Mammary epithelial cell (primary cell): Measurements from ENCODE around the gene LRFN3.

ENCODE experiments used
- EZH2 ChIP-seq: IDR thresholded peaks from 2 replicates; pipeline ENCODE4 v1.6.1; 2012; ENCODE audit warnings: low read length, inconsistent platforms, borderline replicate concordance
- TF ChIP-seq, protein P1 (sequence below), 2 donors: IDR thresholded peaks in 1 of 2; conservative IDR thresholded peaks in 1 of 2; 2 replicates each; pipeline ENCODE4 v1.5.1; 2011 to 2012; ENCODE audit warnings: inconsistent platforms in 2 of 2, low read length in 2 of 2, mild to moderate bottlenecking in 2 of 2, control low read depth in 1 of 2, low read depth in 1 of 2; ENCODE audit not compliant: insufficient read depth in 1 of 2; ENCODE audit errors: extremely low read depth in 1 of 2

DNA sequence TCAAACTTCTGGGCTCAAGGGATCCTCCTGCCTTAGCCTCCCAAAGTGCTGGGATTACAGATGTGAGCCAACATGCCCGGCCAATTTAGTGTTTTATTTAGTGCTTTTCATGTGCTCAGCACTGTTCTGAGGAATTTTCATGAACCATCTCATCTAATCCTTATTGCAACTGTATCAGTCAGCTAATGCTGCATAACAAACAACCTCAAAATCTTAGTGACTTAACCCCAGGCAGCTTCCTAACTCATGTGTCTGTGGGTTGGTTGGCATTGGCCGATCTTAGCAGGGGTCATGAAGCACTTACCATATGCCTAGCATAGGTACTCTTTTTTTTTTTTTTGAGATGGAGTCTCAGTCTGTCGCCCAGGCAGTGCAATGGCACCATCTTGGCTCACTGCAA is 52.6 kb downstream of the LRFN3 start:
- TF ChIP-seq, protein P1, sequence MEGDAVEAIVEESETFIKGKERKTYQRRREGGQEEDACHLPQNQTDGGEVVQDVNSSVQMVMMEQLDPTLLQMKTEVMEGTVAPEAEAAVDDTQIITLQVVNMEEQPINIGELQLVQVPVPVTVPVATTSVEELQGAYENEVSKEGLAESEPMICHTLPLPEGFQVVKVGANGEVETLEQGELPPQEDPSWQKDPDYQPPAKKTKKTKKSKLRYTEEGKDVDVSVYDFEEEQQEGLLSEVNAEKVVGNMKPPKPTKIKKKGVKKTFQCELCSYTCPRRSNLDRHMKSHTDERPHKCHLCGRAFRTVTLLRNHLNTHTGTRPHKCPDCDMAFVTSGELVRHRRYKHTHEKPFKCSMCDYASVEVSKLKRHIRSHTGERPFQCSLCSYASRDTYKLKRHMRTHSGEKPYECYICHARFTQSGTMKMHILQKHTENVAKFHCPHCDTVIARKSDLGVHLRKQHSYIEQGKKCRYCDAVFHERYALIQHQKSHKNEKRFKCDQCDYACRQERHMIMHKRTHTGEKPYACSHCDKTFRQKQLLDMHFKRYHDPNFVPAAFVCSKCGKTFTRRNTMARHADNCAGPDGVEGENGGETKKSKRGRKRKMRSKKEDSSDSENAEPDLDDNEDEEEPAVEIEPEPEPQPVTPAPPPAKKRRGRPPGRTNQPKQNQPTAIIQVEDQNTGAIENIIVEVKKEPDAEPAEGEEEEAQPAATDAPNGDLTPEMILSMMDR (conservative IDR thresholded peaks at IDR 0.05 in 1 of 2, IDR thresholded peaks at IDR 0.05 in 1 of 2; ENCODE audit: extremely low read depth in 1 of 2, insufficient read depth in 1 of 2, low read depth in 1 of 2, low read length in 2 of 2): no peak
- TF ChIP-seq EZH2: no peak
